Loucy (cell line): ENCODE results near the gene OR2V1.

Experiments
- H2AFZ ChIP-seq: fragments of 200-600 bp; sonication (generic); 2 replicates; pipeline ENCODE4 v1.6.0; 2016; ENCODE audit warnings: antibody characterized with exemption, mild to moderate bottlenecking, low read length, moderate library complexity
- H3F3A ChIP-seq: fragments of 200-600 bp; 2 replicates; pipeline ENCODE4 v1.6.0; 2016; ENCODE audit warnings: antibody characterized with exemption, low read depth, mild to moderate bottlenecking
- H3K27me3 ChIP-seq: fragments of 200-600 bp; sonication (generic); 2 replicates; pipeline ENCODE4 v1.6.1; 2014; ENCODE audit warnings: low read length, mild to moderate bottlenecking; ENCODE audit not compliant: insufficient read depth, poor library complexity, severe bottlenecking
- H3K36me3 ChIP-seq: fragments of 200-600 bp; sonication (generic); 2 replicates; pipeline ENCODE4 v1.6.1; 2016; ENCODE audit warnings: low read length; ENCODE audit not compliant: insufficient read depth
- H3K4me1 ChIP-seq: fragments of 200-600 bp; sonication (generic); 2 replicates; pipeline ENCODE4 v1.5.1; 2014; ENCODE audit warnings: low read length, mild to moderate bottlenecking; ENCODE audit not compliant: insufficient read depth, poor library complexity, severe bottlenecking
- H3K4me2 ChIP-seq: fragments of 200-600 bp; sonication (generic); 2 replicates; pipeline ENCODE4 v1.6.0; 2014; ENCODE audit warnings: antibody characterized with exemption, low read length, low read depth, mild to moderate bottlenecking; ENCODE audit not compliant: poor library complexity, severe bottlenecking
- H3K4me3 ChIP-seq: fragments of 200-600 bp; sonication (generic); 2 replicates; pipeline ENCODE4 v1.5.1; 2014; ENCODE audit warnings: low read length, mild to moderate bottlenecking, mixed read lengths; ENCODE audit not compliant: poor library complexity, severe bottlenecking
- H3K79me2 ChIP-seq: fragments of 200-600 bp; sonication (generic); 2 replicates; pipeline ENCODE4 v1.6.1; 2014; ENCODE audit warnings: low read length; ENCODE audit not compliant: insufficient read depth
- H3K9ac ChIP-seq: fragments of 200-600 bp; sonication (generic); 2 replicates; pipeline ENCODE4 v1.6.0; 2014; ENCODE audit warnings: mild to moderate bottlenecking, low read depth, low read length, moderate library complexity; ENCODE audit not compliant: poor library complexity, severe bottlenecking
- H3K9me2 ChIP-seq: fragments of 200-600 bp; sonication (generic); replicated peaks from 2 replicates; pipeline ENCODE4 v1.6.1; 2016; ENCODE audit warnings: low read depth, low read length, mixed read lengths
- H3K9me3 ChIP-seq: fragments of 200-600 bp; sonication (generic); 2 replicates; pipeline ENCODE4 v1.6.1; 2014; ENCODE audit warnings: mild to moderate bottlenecking, antibody characterized with exemption, low read length, low read depth; ENCODE audit not compliant: insufficient read depth
- H4K20me1 ChIP-seq: fragments of 200-600 bp; sonication (generic); 2 replicates; pipeline ENCODE4 v1.6.0; 2014; ENCODE audit warnings: antibody characterized with exemption, low read length, mild to moderate bottlenecking; ENCODE audit not compliant: insufficient read depth, poor library complexity, severe bottlenecking
- CTCF ChIP-seq: fragments of 200-600 bp; sonication (generic); conservative IDR thresholded peaks from 2 replicates; pipeline ENCODE4 v1.5.1; 2014; ENCODE audit warnings: mild to moderate bottlenecking, antibody characterized with exemption, low read length
- EZH2phosphoT487 ChIP-seq: fragments of 200-600 bp; IDR thresholded peaks from 2 replicates; pipeline ENCODE4 v1.6.1; 2018; ENCODE audit warnings: antibody characterized with exemption, mild to moderate bottlenecking, moderate library complexity, borderline replicate concordance

Gene OR2V1

GRCh38 chr5:181126841-181127240, 4.1 kb downstream of the OR2V1 start:
- H3F3A ChIP-seq = no peaks in the 10 kb centered on the region
- no peak for TF ChIP-seq CTCF
- no peak for TF ChIP-seq EZH2phosphoT487
- H3K4me3 ChIP-seq = no peak overlapping the region
- H3K4me2 ChIP-seq = no peak overlapping the region
- peaks cover 4% of the 10 kb centered on the region for H3K4me1 ChIP-seq
- no peaks in the 10 kb centered on the region for H3K79me2 ChIP-seq
- no peaks in the 10 kb centered on the region for H3K27me3 ChIP-seq
- no peaks in the 10 kb centered on the region for H4K20me1 ChIP-seq
- H3K9me2 ChIP-seq = no peaks in the 10 kb centered on the region
- no peaks in the 10 kb centered on the region for H3K36me3 ChIP-seq
- no peak overlapping the region for H2AFZ ChIP-seq
- no peak overlapping the region for H3K9ac ChIP-seq
- no peaks in the 10 kb centered on the region for H3K9me3 ChIP-seq

GRCh38 chr5:181124526-181124925, 6.4 kb downstream of the OR2V1 start:
- Histone ChIP-seq H3K9ac (no peak overlapping the region), H3K27me3 (no peaks in the 10 kb centered on the region), H3K4me1 (peaks cover 4% of the 10 kb centered on the region), H2AFZ (no peak overlapping the region), H3K9me2 (no peaks in the 10 kb centered on the region), H3K9me3 (no peaks in the 10 kb centered on the region), H3K79me2 (no peaks in the 10 kb centered on the region), H3K4me3 (no peak overlapping the region), H4K20me1 (no peaks in the 10 kb centered on the region), H3F3A (no peaks in the 10 kb centered on the region), H3K4me2 (no peak overlapping the region), H3K36me3 (no peaks in the 10 kb centered on the region)
- no peak for TF ChIP-seq CTCF
- TF ChIP-seq EZH2phosphoT487 = no peak

GRCh38 chr5:181121675-181122561, 9.1 kb downstream of the OR2V1 start:
- no peak overlapping the region for H3K9ac ChIP-seq
- no peak for TF ChIP-seq CTCF
- TF ChIP-seq EZH2phosphoT487 = no peak
- no peaks in the 10 kb centered on the region for H3K9me3 ChIP-seq
- H3K79me2 ChIP-seq = no peaks in the 10 kb centered on the region
- H2AFZ ChIP-seq = no peak overlapping the region
- no peaks in the 10 kb centered on the region for H4K20me1 ChIP-seq
- no peak overlapping the region for H3K4me2 ChIP-seq
- H3K36me3 ChIP-seq = no peaks in the 10 kb centered on the region
- no peaks in the 10 kb centered on the region for H3K9me2 ChIP-seq
- H3K4me3 ChIP-seq = no peak overlapping the region
- H3F3A ChIP-seq = no peaks in the 10 kb centered on the region
- no peaks in the 10 kb centered on the region for H3K27me3 ChIP-seq
- H3K4me1 ChIP-seq = no peaks in the 10 kb centered on the region
